HepG2 (cell line): ENCODE data around the gene SIVA1. TPM values are rescaled to one million over a fixed set of nuclear protein-coding genes. Genes with fewer than 3 reads are reported as not detected.

Source experiments
- ATAC-seq: fragments of 200-7000 bp; cut with Tn5 transposase; 3 replicates; pipeline ENCODE4 v1.9.1; 2020; ENCODE audit warnings: mild to moderate bottlenecking, moderate library complexity
- BruUV-seq: library from RNA; stranded (reverse); fragments of 400-500 nt; replicated peaks from 2 replicates; lab custom pipeline; 2021; lab: Mats Ljungman, UMichigan
- CTCF ChIA-PET: fragments of 300-600 bp; formaldehyde crosslinking; extraction: SDS; loops from one replicate; lab custom pipeline; 2021; ENCODE audit warnings: low total read pairs, inconsistent platforms, low intra/inter-chr PET ratio; lab: Yijun Ruan, JAX
- POLR2A ChIA-PET: fragments of 350-600 bp; sonication (Branson Sonifier 250); formaldehyde crosslinking; loops from one replicate; lab custom pipeline; 2020; ENCODE audit warnings: antibody characterized with exemption, inconsistent platforms; lab: Yijun Ruan, JAX
- DNase-seq: peaks from one replicate; pipeline ENCODE4 v3.0.0-alpha.2; 2015; ENCODE audit warnings: low spot score
- FAIRE-seq: peaks from 3 replicates; lab custom pipeline; 2011; peaks lifted over from hg19 to GRCh38; lab: Jason Lieb, UNC
- H2AFZ ChIP-seq: one replicate; pipeline ENCODE4 v1.6.1; 2011; ENCODE audit warnings: low read length, inconsistent platforms
- H3K27ac ChIP-seq: fragments of 300-600 bp; 3 replicates; pipeline ENCODE4 v1.8.0; 2011; ENCODE audit warnings: mixed run types, mild to moderate bottlenecking, mixed read lengths, low read length, inconsistent platforms; ENCODE audit not compliant: insufficient read depth; ENCODE audit errors: extremely low read length
- H3K27me3 ChIP-seq, 2 experiments: fragments of 200-600 bp in 1 of 2; 2 replicates in 1 of 2; 3 replicates in 1 of 2; pipeline versions ENCODE4 v1.6.0 to v1.8.0; 2011; ENCODE audit warnings: low read length in 2 of 2, mild to moderate bottlenecking in 2 of 2, moderate library complexity in 2 of 2, inconsistent platforms in 1 of 2; ENCODE audit not compliant: insufficient read depth in 2 of 2, control insufficient read depth in 1 of 2
- H3K36me3 ChIP-seq, 2 experiments: fragments of 200-600 bp in 1 of 2; replicated peaks in 1 of 2; 2 replicates in 1 of 2; 3 replicates in 1 of 2; pipeline versions ENCODE4 v1.5.1 to v1.8.0; 2011; ENCODE audit warnings: low read length in 2 of 2, inconsistent platforms in 1 of 2; ENCODE audit not compliant: insufficient read depth in 2 of 2, control insufficient read depth in 1 of 2
- H3K4me1 ChIP-seq: 2 replicates; pipeline ENCODE4 v1.5.1; 2012; ENCODE audit warnings: low read length, inconsistent platforms; ENCODE audit not compliant: insufficient read depth
- H3K4me2 ChIP-seq: 2 replicates; pipeline ENCODE4 v1.6.0; 2011; ENCODE audit warnings: low read depth, low read length, inconsistent platforms
- H3K4me3 ChIP-seq, 3 experiments: fragments of 200-600 bp in 1 of 3; sonication (generic), shearing (Covaris generic) in 1 of 3; replicated peaks in 1 of 3; 2 replicates each; pipeline ENCODE4 v1.5.1; 2011 to 2016; ENCODE audit warnings: low read length in 3 of 3, inconsistent platforms in 2 of 3, low read depth in 2 of 3, mild to moderate bottlenecking in 2 of 3, control low read depth in 1 of 3, mixed read lengths in 1 of 3; ENCODE audit not compliant: insufficient read depth in 1 of 3
- H3K79me2 ChIP-seq: one replicate; pipeline ENCODE4 v1.6.1; 2011; ENCODE audit warnings: low read length, inconsistent platforms; ENCODE audit not compliant: insufficient read depth
- H3K9ac ChIP-seq: 2 replicates; pipeline ENCODE4 v1.6.0; 2011; ENCODE audit warnings: mild to moderate bottlenecking, low read depth, low read length, inconsistent platforms; ENCODE audit not compliant: insufficient read depth
- H3K9me3 ChIP-seq: 2 replicates; pipeline ENCODE4 v1.5.1; 2012; ENCODE audit warnings: mild to moderate bottlenecking, low read length
- H4K20me1 ChIP-seq: 2 replicates; pipeline ENCODE4 v1.6.0; 2011; ENCODE audit warnings: inconsistent platforms, mild to moderate bottlenecking, low read length, moderate library complexity; ENCODE audit not compliant: insufficient read depth
- AGO2 ChIP-seq: fragments of 200-400 bp; formaldehyde crosslinking; optimal IDR thresholded peaks from 2 replicates; pipeline ENCODE3; 2017; ENCODE audit warnings: mild to moderate bottlenecking, low read depth, low read length, moderate library complexity
- AKAP8 ChIP-seq: sonication (generic); formaldehyde crosslinking; IDR thresholded peaks from 2 replicates; pipeline ENCODE4 v1.5.1; 2020; ENCODE audit warnings: mild to moderate bottlenecking, missing genetic modification reagents
- GZF1 ChIP-seq: sonication (generic); formaldehyde crosslinking; IDR thresholded peaks from 2 replicates; pipeline ENCODE4 v1.5.1; 2020; ENCODE audit warnings: mild to moderate bottlenecking, missing genetic modification reagents
- HNRNPL ChIP-seq: fragments of 200-400 bp; formaldehyde crosslinking; IDR thresholded peaks from 2 replicates; pipeline ENCODE4 v1.6.1; 2017; ENCODE audit warnings: mild to moderate bottlenecking, low read depth, low read length
- MEF2D ChIP-seq: sonication (generic); formaldehyde crosslinking; IDR thresholded peaks from 2 replicates; pipeline ENCODE4 v1.5.1; 2020; ENCODE audit warnings: mild to moderate bottlenecking, missing genetic modification reagents
- RBFOX2 ChIP-seq: fragments of 200-400 bp; formaldehyde crosslinking; IDR thresholded peaks from 2 replicates; pipeline ENCODE4 v1.6.1; 2017; ENCODE audit warnings: low read depth, mild to moderate bottlenecking, low read length
- TBP ChIP-seq: sonication (generic); formaldehyde crosslinking; IDR thresholded peaks from 2 replicates; pipeline ENCODE4 v1.5.0; 2020; ENCODE audit warnings: missing genetic modification reagents
- ZNF326 ChIP-seq: sonication (generic); formaldehyde crosslinking; IDR thresholded peaks from 2 replicates; pipeline ENCODE4 v1.4.0; 2020; ENCODE audit warnings: missing genetic modification reagents, borderline replicate concordance
- ZNF446 ChIP-seq: sonication (generic); formaldehyde crosslinking; IDR thresholded peaks from 2 replicates; pipeline ENCODE4 v1.5.0; 2020; ENCODE audit warnings: mild to moderate bottlenecking, missing genetic modification reagents
- ZNF550 ChIP-seq: sonication (generic); formaldehyde crosslinking; IDR thresholded peaks from 2 replicates; pipeline ENCODE4 v1.4.0; 2020; ENCODE audit warnings: mild to moderate bottlenecking, missing genetic modification reagents, borderline replicate concordance
- WGBS: methylation state at CpG from one replicate; pipeline ENCODE4 v1.1.6; 2017; ENCODE audit warnings: low lambda C conversion rate; 5-methylcytosine and 5-hydroxymethylcytosine counted together
- in situ Hi-C: cut with HindIII; loops from 2 replicates; pipeline ENCODE4 v1.10.0; 2017; ENCODE audit warnings: low pct_unique_long_range_greater_than_20kb; ENCODE audit not compliant: extremely low pct_ligation_motif_present
- intact Hi-C: fragments of 100-400 bp; cut with micrococcal nuclease; formaldehyde crosslinking; loops from one replicate; pipeline ENCODE4 v1.10.0; 2022; ENCODE audit not compliant: unreplicated experiment
- polyA plus RNA-seq, 8 experiments: library from polyadenylated mRNA; depleted of rRNA in 3 of 8; stranded (reverse) in 7 of 8; unstranded in 1 of 8; fragments of >200 nt; fragmentation: Illumina TruSeq in 4 of 8; extraction: Trizol in 4 of 8; gene quantifications; 2 replicates each; pipeline versions ENCODE4 v1.2.1 to v1.2.3, GENCODE V29; 2011 to 2016; ENCODE audit warnings: low read depth in 4 of 8, missing spikeins in 1 of 8, mixed read lengths in 1 of 8; ENCODE audit not compliant: insufficient read depth in 1 of 8
- total RNA-seq, 5 experiments: library from RNA; depleted of rRNA; stranded (reverse); fragments of >200 nt; fragmentation: Illumina TruSeq; extraction: Trizol; gene quantifications; 2 replicates each; pipeline ENCODE4 v1.2.3, GENCODE V29; 2016; ENCODE audit warnings: low read depth in 1 of 5

The SIVA1 gene
- total and polyA plus RNA-seq, 2 of the 13 experiments (the other 11 are each of a cell fraction or from before 2014, with no cell fraction given), result 123 to 186 TPM

DNA sequence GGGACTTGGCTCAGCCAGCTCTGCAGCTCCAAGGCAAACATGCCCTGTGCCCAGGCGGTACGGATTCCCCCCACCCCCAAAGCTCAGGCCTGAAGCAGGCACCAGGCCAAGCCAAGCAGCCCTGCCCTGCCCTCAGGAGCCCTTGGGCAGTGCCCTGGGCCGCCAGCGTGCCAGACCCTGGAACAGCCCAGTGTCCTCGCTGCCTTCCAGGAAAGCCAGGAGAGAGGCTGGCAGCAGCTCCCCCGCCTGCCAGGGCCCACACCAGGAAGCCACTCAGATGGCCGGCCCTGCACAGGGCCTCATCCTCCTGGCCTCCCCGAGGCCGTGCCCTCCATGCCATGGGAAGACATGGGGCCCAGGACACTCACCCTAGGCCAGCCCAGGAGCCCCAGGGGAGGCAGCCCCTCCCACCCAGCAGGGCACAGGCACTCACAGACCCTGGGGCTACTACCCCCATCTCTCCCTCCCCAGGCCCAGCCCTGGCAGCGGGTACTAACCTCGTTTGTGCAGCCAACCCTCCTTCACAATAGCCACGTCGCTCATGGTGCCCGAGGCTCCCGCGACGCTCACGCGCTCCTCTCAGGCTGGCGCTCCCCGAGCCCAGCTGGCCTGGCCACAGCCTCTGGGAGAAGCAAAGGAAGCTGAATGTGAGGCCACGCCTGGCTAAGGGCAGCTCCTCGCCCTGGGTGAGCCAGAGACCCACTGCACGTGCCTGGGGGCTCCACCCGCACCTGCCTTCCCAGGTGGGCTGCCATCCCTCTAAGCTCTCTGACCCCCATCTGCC, 39.3 kb downstream of the SIVA1 start:
- POLR2A ChIA-PET, result no interaction called here

DNA sequence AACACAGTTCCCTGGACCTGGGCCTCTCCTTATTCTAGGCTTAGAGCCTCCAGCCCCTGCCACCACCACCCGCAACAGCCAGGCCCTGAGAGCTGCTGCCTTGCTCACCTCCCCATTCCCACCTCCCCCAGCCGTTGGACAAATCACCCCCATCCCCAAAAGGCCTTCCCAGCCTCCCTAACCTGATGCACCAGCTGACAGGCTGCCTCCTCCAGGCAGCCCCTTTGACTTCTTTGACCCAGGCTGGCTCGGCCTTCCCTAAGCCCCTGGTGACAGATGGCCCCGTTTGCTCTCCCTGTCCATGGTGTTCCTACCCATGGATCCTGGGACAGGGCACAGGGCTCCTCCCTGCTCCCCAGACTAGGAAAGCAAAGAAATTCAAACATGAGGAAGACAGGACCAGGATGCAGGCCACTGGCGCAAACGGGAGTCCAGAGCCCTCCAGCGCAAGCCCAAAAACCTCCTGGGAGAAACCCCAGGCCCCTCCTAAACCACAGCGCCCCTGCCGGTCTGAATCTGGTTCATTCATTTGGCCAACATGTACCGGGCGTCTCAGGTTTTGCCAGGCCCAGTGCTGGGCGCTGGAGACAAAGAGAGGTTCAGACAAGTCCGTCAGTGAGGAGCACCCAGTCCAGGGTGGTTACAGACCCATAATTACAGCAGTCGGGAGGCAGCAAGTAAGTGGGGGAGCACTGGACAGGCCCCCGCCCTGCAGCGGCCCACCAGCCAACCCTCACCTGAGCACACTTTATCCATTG, 40.2 kb downstream of the SIVA1 start:
- CTCF ChIA-PET, result no interaction called here
- H3K36me3 ChIP-seq, result peaks cover 10 to 22% of the 10 kb centered on the region in 2 experiments; a peak in 3 of 5 replicates
- H3K9me3 ChIP-seq, result no peaks in the 10 kb centered on the region
- H3K9ac ChIP-seq, result peak overlapping the region; percentile 86; the same call in 1 of the 2 replicates
- FAIRE-seq, result no peak
- peak overlapping the region; percentile 92 for H3K4me2 ChIP-seq
- H3K27me3 ChIP-seq, result no peaks in the 10 kb centered on the region
- H3K27ac ChIP-seq, result no peak overlapping the region
- intact Hi-C loops, result no loop called here
- no TSS peak for BruUV-seq
- H4K20me1 ChIP-seq, result peaks cover 15% of the 10 kb centered on the region
- WGBS, result 93% methylated on average over 11 of the region's 16 CpGs
- TF ChIP-seq ZNF550 (no peak), ZNF446 (CRISPR knock-in tag) (0 out of 2 replicates have a peak, but pooled peaks have one; percentile 41), AKAP8 (CRISPR knock-in tag) (peak; percentile 27; the same call in 1 of the 2 replicates)
- TF ChIP-seq, all 625 proteins: peak for 2
- H2AFZ ChIP-seq, result no peak overlapping the region
- H3K4me1 ChIP-seq, result peaks cover 50% of the 10 kb centered on the region
- no peak for DNase-seq
- in situ Hi-C loops, result no loop called here
- H3K4me3 ChIP-seq, result peak overlapping the region; percentile 70 to 88 (median 78); a peak in 4 of 6 replicates
- POLR2A ChIA-PET, result interaction anchor here (1.7 to 1.9 kb wide), 2 partner anchors 26 to 41 kb away, joined by 4 to 20 read pairs; partner anchors contain the start of gene SIVA1
- H3K79me2 ChIP-seq, result peaks cover 26% of the 10 kb centered on the region
- no peak for ATAC-seq

More for the DNA sequence above, 39.3 kb downstream of the SIVA1 start:
- Histone ChIP-seq H3K36me3 (peaks cover 14 to 25% of the 10 kb centered on the region in 2 experiments; a peak in 3 of 5 replicates), H3K4me2 (no peak overlapping the region), H3K27me3 (no peaks in the 10 kb centered on the region), H3K4me1 (peaks cover 48% of the 10 kb centered on the region), H2AFZ (no peak overlapping the region), H3K27ac (no peak overlapping the region), H3K9me3 (no peaks in the 10 kb centered on the region), H4K20me1 (peaks cover 17% of the 10 kb centered on the region), H3K4me3 (no peak overlapping the region), H3K79me2 (peaks cover 26% of the 10 kb centered on the region), H3K9ac (peak overlapping the region; percentile 86; the same call in 1 of the 2 replicates)
- FAIRE-seq, result no peak
- 97% methylated on average over 14 of the region's 25 CpGs for WGBS
- CTCF ChIA-PET, result no interaction called here
- in situ Hi-C loops (no loop called here), intact Hi-C loops (no loop called here)
- no peak for DNase-seq
- BruUV-seq, result no TSS peak
- ATAC-seq, result no peak
- TF ChIP-seq AKAP8 (CRISPR knock-in tag) (peak; percentile 84; the same call in 1 of the 2 replicates), AGO2 (peak; percentile 35), ZNF326 (CRISPR knock-in tag) (0 out of 2 replicates have a peak, but pooled peaks have one; percentile 30), MEF2D (CRISPR knock-in tag) (no peak), HNRNPL (0 out of 2 replicates have a peak, but pooled peaks have one; percentile 60), TBP (no peak), GZF1 (CRISPR knock-in tag) (no peak), RBFOX2 (peak; percentile 65)
